Ishikawa (cell line): ENCODE results near the gene PYGO2.

Experiments used
- CEBPB ChIP-seq: IDR thresholded peaks from 2 replicates; pipeline ENCODE4 v1.6.1; 2012
- CREB1 ChIP-seq: IDR thresholded peaks from 2 replicates; pipeline ENCODE4 v1.6.1; 2012; ENCODE audit warnings: low read depth
- EGR1 ChIP-seq: IDR thresholded peaks from 2 replicates; pipeline ENCODE4 v1.6.1; 2012
- EP300 ChIP-seq: IDR thresholded peaks from 2 replicates; pipeline ENCODE4 v1.6.1; 2012; ENCODE audit warnings: borderline replicate concordance
- FOXM1 ChIP-seq: IDR thresholded peaks from 2 replicates; pipeline ENCODE4 v1.6.1; 2012; ENCODE audit warnings: low read depth, borderline replicate concordance
- MAX ChIP-seq: IDR thresholded peaks from 2 replicates; pipeline ENCODE4 v1.6.1; 2012
- NFIC ChIP-seq: IDR thresholded peaks from 2 replicates; pipeline ENCODE4 v1.6.1; 2012
- RAD21 ChIP-seq: IDR thresholded peaks from 2 replicates; pipeline ENCODE4 v1.6.1; 2012; ENCODE audit warnings: low read depth
- REST ChIP-seq: IDR thresholded peaks from 2 replicates; pipeline ENCODE4 v1.6.1; 2012; ENCODE audit warnings: low read depth, mild to moderate bottlenecking
- TAF1 ChIP-seq: IDR thresholded peaks from 2 replicates; pipeline ENCODE4 v1.6.1; 2012; ENCODE audit warnings: low read depth, mild to moderate bottlenecking
- TCF12 ChIP-seq: IDR thresholded peaks from 2 replicates; pipeline ENCODE4 v1.6.1; 2012; ENCODE audit warnings: low read depth
- TEAD4 ChIP-seq: IDR thresholded peaks from 2 replicates; pipeline ENCODE4 v1.6.1; 2012
- USF1 ChIP-seq: IDR thresholded peaks from 2 replicates; pipeline ENCODE4 v1.6.1; 2012
- YY1 ChIP-seq: IDR thresholded peaks from 2 replicates; pipeline ENCODE4 v1.6.1; 2012; ENCODE audit warnings: low read depth
- ZBTB7A ChIP-seq: IDR thresholded peaks from 2 replicates; pipeline ENCODE4 v1.6.1; 2012; ENCODE audit warnings: low read depth

Gene PYGO2

GRCh38 chr1:154961207-154962155 lies at the start of gene PYGO2:
Gene PYGO2, minus strand, starts transcription at chr1:154961782. Its CDS starts 206 bp downstream, at chr1:154961576.
- TF ChIP-seq REST (peak; percentile 6; the same call in 1 of the 2 replicates), CEBPB (no peak; the same call in 1 of the 2 replicates), CREB1 (0 out of 2 replicates have a peak, but pooled peaks have one; percentile 27), EGR1 (no peak), EP300 (peak; percentile 42; the same call in 1 of the 2 replicates), TAF1 (peak; percentile 76), TEAD4 (no peak), RAD21 (peak; percentile 30; the same call in 1 of the 2 replicates), MAX (peak; percentile 16; the same call in 1 of the 2 replicates), YY1 (peak; percentile 62), TCF12 (peak; percentile 0; the same call in 1 of the 2 replicates), ZBTB7A (peak; percentile 77; the same call in 1 of the 2 replicates)

- TF ChIP-seq FOXM1 (no peak), USF1 (no peak)
Measured at GRCh38 chr1:155011004-155011416, 49.4 kb upstream of the PYGO2 start.

GRCh38 chr1:155010211-155010918 lies 48.8 kb upstream of the PYGO2 start:
- TF ChIP-seq FOXM1 (no peak), TAF1 (no peak), MAX (no peak)

- TF ChIP-seq YY1 (no peak), CREB1 (no peak), RAD21 (no peak), USF1 (no peak), MAX (no peak)
Measured at GRCh38 chr1:155009742-155010141, 48.2 kb upstream of the PYGO2 start.

- TF ChIP-seq NFIC (no peak), YY1 (no peak), TCF12 (no peak), REST (no peak), RAD21 (no peak), EGR1 (no peak), EP300 (no peak), MAX (no peak), CEBPB (no peak), FOXM1 (no peak), ZBTB7A (no peak), USF1 (no peak), CREB1 (no peak), TAF1 (no peak), TEAD4 (no peak)
Measured at GRCh38 chr1:155009221-155009711, 47.7 kb upstream of the PYGO2 start.
